Ovary (tissue), 9 donors: Measurements from ENCODE around the gene MAML2. TPM values are rescaled to one million over a fixed set of nuclear protein-coding genes. Genes with fewer than 3 reads are reported as not detected.

ENCODE experiments used
- DNase-seq, 5 donors: peaks; one replicate each; pipeline ENCODE4 v3.0.0-alpha.2; 2019 to 2020
- H3K27ac ChIP-seq, 2 donors: fragments of 200-600 bp; one replicate each; pipeline versions ENCODE4 v1.5.1 to v1.8.0; 2019 to 2022
- H3K27me3 ChIP-seq: fragments of 200-600 bp; one replicate; pipeline ENCODE4 v1.8.0; 2022
- H3K36me3 ChIP-seq: fragments of 200-600 bp; sonication (generic); one replicate; pipeline ENCODE4 v1.5.1; 2019
- H3K4me1 ChIP-seq: one replicate; pipeline ENCODE4 v1.8.1; 2013; ENCODE audit warnings: mild to moderate bottlenecking, moderate library complexity; ENCODE audit not compliant: insufficient read depth
- H3K4me3 ChIP-seq: fragments of 200-600 bp; sonication (generic); one replicate; pipeline ENCODE4 v1.5.1; 2017
- H3K9me3 ChIP-seq, 2 donors: fragments of 200-600 bp in 1 of 2; sonication (generic) in 1 of 2; one replicate each; pipeline versions ENCODE4 v1.5.1 to v1.8.1; 2013 to 2019; ENCODE audit warnings: mild to moderate bottlenecking in 1 of 2, moderate library complexity in 1 of 2
- EP300 ChIP-seq: sonication (generic); formaldehyde crosslinking; IDR thresholded peaks from one replicate; pipeline ENCODE4 v1.6.1; 2017; ENCODE audit warnings: antibody characterized with exemption
- POLR2A ChIP-seq: fragments of 450-650 bp; IDR thresholded peaks from one replicate; pipeline ENCODE4 v1.6.1; 2017; ENCODE audit warnings: antibody characterized with exemption, mild to moderate bottlenecking, moderate library complexity
- WGBS, 3 donors: extraction: QIAGEN DNeasy Blood & Tissue Kit in 1 of 3; methylation state at CpG; one replicate each; pipeline versions ENCODE4 v1.1.5 to v1.1.7; 2013 to 2017; 5-methylcytosine and 5-hydroxymethylcytosine counted together
- intact Hi-C, 4 donors: fragments of 100-400 bp; cut with DNase I; formaldehyde crosslinking; loops; one replicate each; pipeline versions ENCODE4 v1.11.0 to v1.15.1; 2022 to 2023
- polyA plus RNA-seq, 2 donors: library from polyadenylated mRNA; stranded (reverse); fragments of 200-250 nt in 1 of 2; fragments of 350-450 nt in 1 of 2; fragmentation: Illumina TruSeq in 1 of 2; extraction: RNeasy Lipid Tissue Mini Kit (QIAGEN cat#74804) in 1 of 2; gene quantifications; one replicate each; pipeline ENCODE4 v1.2.3, GENCODE V29; 2013 to 2014
- total RNA-seq, 7 donors: library from RNA; depleted of rRNA in 2 of 7; stranded (reverse); fragments of >200 nt in 2 of 7; fragmentation: NEBNext Ultra II Directional in 3 of 7; extraction: Animal tissue kit (Norgen Biotek cat#: 25700) in 3 of 7; gene quantifications; one replicate each; pipeline versions ENCODE4 v1.1.0 to v1.2.4, GENCODE V29; 2016 to 2023
- TF ChIP-seq, protein P1 (sequence below), 3 donors: fragments of 450-650 bp in 2 of 3; fragments of 200-600 bp in 1 of 3; IDR thresholded peaks; one replicate each; pipeline versions ENCODE4 v1.5.1 to v1.8.0; 2016 to 2022; ENCODE audit warnings: antibody characterized with exemption in 3 of 3, mild to moderate bottlenecking in 1 of 3
- donor health status: DM: no; HTN: no; CAD: no; lungs with moderate emphysema.
- donor health status: DM: no; HTN: no; CAD: no.
- donor health status: Bipolar disorder and iron deficiency.
- donor health status: DM: yes; HTN: yes; CAD: no.
- donor health status: DM: no; HTN: no; CAD: no.
- donor health status: DM: yes; HTN: yes; CAD: no.

The MAML2 gene
- total and polyA plus RNA-seq, 9 donors, result 7.3 to 17.5 (median 14.6) TPM

DNA sequence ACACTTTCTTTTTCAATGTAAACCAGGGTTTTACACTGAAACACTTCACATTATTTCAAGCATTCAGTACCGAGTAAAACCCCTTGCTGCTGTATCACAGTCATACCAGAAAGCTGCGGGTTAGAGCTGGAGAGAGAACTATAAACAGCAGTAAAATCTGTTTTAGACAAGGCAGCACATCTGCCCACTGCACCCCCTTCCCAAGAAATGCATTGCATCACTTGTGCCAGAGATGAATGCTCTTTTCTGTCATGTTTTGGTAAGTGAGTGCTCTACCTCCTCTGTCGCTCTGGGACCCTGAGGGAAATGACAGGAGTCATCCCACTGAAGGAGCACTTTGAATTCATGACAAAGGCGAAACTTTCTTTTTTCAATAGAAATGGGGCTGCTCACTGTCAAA lies 107.2 kb downstream of the MAML2 start:
- 46 to 61% (median 50%) methylated on average over 4 of the region's 4 CpGs for WGBS, 3 donors
- Histone ChIP-seq H3K36me3 (no peaks in the 10 kb centered on the region), H3K9me3 (no peaks in the 10 kb centered on the region), H3K27me3 (no peaks in the 10 kb centered on the region), H3K4me1 (peaks cover 5% of the 10 kb centered on the region), H3K4me3 (no peak overlapping the region), H3K27ac (no peak overlapping the region)
- intact Hi-C loops, result no loop called here
- TF ChIP-seq, protein P1, sequence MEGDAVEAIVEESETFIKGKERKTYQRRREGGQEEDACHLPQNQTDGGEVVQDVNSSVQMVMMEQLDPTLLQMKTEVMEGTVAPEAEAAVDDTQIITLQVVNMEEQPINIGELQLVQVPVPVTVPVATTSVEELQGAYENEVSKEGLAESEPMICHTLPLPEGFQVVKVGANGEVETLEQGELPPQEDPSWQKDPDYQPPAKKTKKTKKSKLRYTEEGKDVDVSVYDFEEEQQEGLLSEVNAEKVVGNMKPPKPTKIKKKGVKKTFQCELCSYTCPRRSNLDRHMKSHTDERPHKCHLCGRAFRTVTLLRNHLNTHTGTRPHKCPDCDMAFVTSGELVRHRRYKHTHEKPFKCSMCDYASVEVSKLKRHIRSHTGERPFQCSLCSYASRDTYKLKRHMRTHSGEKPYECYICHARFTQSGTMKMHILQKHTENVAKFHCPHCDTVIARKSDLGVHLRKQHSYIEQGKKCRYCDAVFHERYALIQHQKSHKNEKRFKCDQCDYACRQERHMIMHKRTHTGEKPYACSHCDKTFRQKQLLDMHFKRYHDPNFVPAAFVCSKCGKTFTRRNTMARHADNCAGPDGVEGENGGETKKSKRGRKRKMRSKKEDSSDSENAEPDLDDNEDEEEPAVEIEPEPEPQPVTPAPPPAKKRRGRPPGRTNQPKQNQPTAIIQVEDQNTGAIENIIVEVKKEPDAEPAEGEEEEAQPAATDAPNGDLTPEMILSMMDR (IDR thresholded peaks at IDR 0.05), result no peak
- TF ChIP-seq POLR2A (no peak), EP300 (no peak)
- DNase-seq, result no peak

DNA sequence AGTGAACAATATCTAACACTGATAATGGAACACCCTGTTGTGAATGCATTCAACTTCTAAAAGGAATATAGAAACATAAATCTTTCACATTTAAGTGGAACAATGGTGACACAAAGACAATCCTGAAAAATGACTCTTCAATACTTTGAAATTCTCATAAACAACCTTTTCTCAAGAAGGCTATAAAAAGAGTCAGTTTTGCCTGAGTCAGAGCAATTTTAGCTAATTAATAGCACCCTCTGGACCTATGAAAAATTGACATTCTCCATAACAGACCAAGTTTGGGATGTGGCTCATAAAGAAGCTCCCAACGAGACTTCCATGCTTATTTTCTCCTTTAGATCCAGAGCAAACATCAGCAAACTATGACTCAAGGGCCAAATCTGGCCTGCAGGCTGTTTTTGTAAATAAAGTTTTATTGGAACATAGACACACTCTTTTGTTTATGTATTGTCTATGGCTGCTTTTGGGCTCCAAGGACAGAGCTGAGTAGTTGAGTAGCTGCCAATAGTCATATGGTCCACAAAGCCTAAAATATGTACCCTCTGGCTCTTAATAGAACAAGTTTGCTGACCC lies 108.0 kb downstream of the MAML2 start:
- no peaks in the 10 kb centered on the region for H3K36me3 ChIP-seq
- H3K27me3 ChIP-seq, result no peaks in the 10 kb centered on the region
- intact Hi-C loops, result no loop called here
- DNase-seq, result no peak
- TF ChIP-seq POLR2A (no peak), EP300 (no peak)
- TF ChIP-seq, protein P1 (IDR thresholded peaks at IDR 0.05), result no peak
- H3K27ac ChIP-seq, result no peak overlapping the region
- 66 to 74% (median 67%) methylated on average over 1 of the region's 1 CpG for WGBS, 3 donors
- peaks cover 5% of the 10 kb centered on the region for H3K4me1 ChIP-seq
- H3K9me3 ChIP-seq, result no peaks in the 10 kb centered on the region
- H3K4me3 ChIP-seq, result no peak overlapping the region

DNA sequence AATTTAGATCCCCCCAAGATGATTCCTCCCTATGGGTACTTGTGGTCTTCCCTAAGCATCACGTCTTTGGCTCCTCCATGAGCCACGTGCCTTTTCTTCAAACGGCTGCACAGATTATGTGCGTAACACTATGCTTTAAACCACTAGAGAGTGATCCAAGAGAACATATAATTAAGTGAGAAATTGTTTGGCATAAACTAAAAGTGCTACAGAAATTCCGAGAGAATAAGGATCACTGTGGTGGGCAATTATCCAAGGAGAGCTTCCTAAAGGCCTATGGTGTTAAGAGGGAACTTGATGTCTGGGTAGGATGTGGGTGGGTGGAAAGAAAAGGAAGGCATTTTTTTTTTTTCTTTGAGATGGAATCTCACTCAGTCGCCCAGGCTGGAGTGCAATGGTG lies 110.9 kb downstream of the MAML2 start:
- no peak for TF ChIP-seq POLR2A
- no peak for TF ChIP-seq EP300
- TF ChIP-seq, protein P1 (IDR thresholded peaks at IDR 0.05), result no peak
- Histone ChIP-seq H3K4me1 (peaks cover 14% of the 10 kb centered on the region), H3K4me3 (no peak overlapping the region), H3K9me3 (no peaks in the 10 kb centered on the region), H3K36me3 (no peaks in the 10 kb centered on the region), H3K27ac (no peak overlapping the region), H3K27me3 (no peaks in the 10 kb centered on the region)
- 91 to 92% (median 91%) methylated on average over 6 of the region's 6 CpGs for WGBS, 3 donors
- no peak for DNase-seq
- intact Hi-C loops, result no loop called here

DNA sequence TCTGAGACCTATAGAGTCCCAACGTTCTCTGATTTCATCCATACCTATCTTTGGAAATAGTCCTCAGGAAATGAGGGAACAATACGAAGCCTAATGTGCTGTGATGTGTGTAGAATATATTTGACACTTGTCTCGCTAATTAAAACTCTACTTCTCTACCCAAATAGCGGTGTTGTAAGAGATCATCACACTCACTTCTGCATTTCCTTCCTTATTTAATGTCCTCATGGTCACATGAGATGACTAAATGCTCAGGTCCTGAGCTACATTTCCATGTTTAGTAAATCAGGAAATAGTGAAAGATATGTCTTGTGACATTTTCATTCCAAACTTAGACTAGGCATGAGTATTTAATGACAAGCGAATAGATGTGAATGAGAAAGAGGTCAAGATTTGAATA lies 112.3 kb downstream of the MAML2 start:
- DNase-seq, result no peak
- no peaks in the 10 kb centered on the region for H3K27me3 ChIP-seq
- intact Hi-C loops, result no loop called here
- peaks cover 13% of the 10 kb centered on the region for H3K4me1 ChIP-seq
- H3K4me3 ChIP-seq, result no peak overlapping the region
- no peaks in the 10 kb centered on the region for H3K36me3 ChIP-seq
- TF ChIP-seq EP300 (no peak), POLR2A (no peak)
- TF ChIP-seq, protein P1 (IDR thresholded peaks at IDR 0.05), result no peak
- WGBS, 3 donors, result 85 to 89% (median 87%) methylated on average over 5 of the region's 5 CpGs
- H3K27ac ChIP-seq, result no peak overlapping the region
- no peaks in the 10 kb centered on the region for H3K9me3 ChIP-seq
